Measurements from ENCODE around the gene PLPP4. TPM values are rescaled to one million over a fixed set of nuclear protein-coding genes. Genes with fewer than 3 reads are reported as not detected.

Gene PLPP4
- total RNA-seq, 1 experiment from 2014 or later: not detected

DNA sequence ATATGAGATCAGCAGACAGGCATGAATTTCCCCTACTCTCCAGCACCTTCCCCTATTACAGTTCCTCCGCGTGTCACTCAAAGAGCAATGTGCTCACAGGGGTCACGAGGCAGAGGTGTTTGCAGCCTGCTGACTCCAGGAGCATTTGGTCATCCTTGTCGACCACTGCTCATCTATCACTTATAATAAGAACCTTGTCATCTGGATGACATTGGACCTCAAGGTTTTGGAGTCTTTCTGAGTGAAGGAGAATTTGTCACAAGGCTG is 32.9 kb upstream of the PLPP4 start:
- ChIA-PET CTCF (interaction anchor here (2.0 kb wide), 1 partner anchor 312 kb away, joined by 8 read pairs; no protein-coding TSS in a partner anchor), RAD21 (ENCODE audit: low non-redundant PET in 1 of 2, low total read pairs in 2 of 2, uncharacterized antibody in 2 of 2, unreplicated experiment in 2 of 2) (no interaction called here)
- no peaks in the 10 kb centered on the region for H3K4me1 ChIP-seq (ENCODE audit: control insufficient read depth in 1 of 2, insufficient read depth in 2 of 2, low read length in 2 of 2)

More for the DNA sequence above, 32.9 kb upstream of the PLPP4 start:
- Histone ChIP-seq H4K20me1 (ENCODE audit: insufficient read depth) (no peaks in the 10 kb centered on the region), H3K79me2 (ENCODE audit: insufficient read depth, low read length) (no peaks in the 10 kb centered on the region), H3K36me3 (ENCODE audit: control insufficient read depth in 1 of 2, insufficient read depth in 2 of 2, low read length in 2 of 2) (no peaks in the 10 kb centered on the region), H3K9me3 (ENCODE audit: control insufficient read depth in 1 of 2, insufficient read depth in 1 of 2, low read depth in 1 of 2, low read length in 2 of 2) (no peaks in the 10 kb centered on the region), H3K4me2 (ENCODE audit: low read length) (no peak overlapping the region), H3K27ac (ENCODE audit: low read depth, low read length) (no peak overlapping the region), H2AFZ (ENCODE audit: low read depth, low read length, poor library complexity, severe bottlenecking) (no peak overlapping the region), H3K9me2 (ENCODE audit: insufficient read depth) (no peaks in the 10 kb centered on the region), H3K27me3 (ENCODE audit: insufficient read depth, low read length) (peaks cover 26% of the 10 kb centered on the region), H3K4me3 (replicated peaks in 1 of 2; ENCODE audit: low read depth in 1 of 2, low read length in 2 of 2) (no peak overlapping the region), H3K9ac (ENCODE audit: low read length) (no peak overlapping the region)
- intact Hi-C loops (cut with micrococcal nuclease): loop anchor here (10.0 kb wide), 1 partner anchor 739 kb away; no protein-coding TSS in a partner anchor
- TF ChIP-seq RAD21 (IDR thresholded peaks at IDR 0.05; ENCODE audit: low read depth) (no peak), SP1 (IDR thresholded peaks at IDR 0.05; ENCODE audit: low read depth) (no peak), ELF1 (IDR thresholded peaks at IDR 0.05; ENCODE audit: borderline replicate concordance, low read depth) (no peak), CBX3 (IDR thresholded peaks at IDR 0.05; ENCODE audit: low read depth) (no peak), EGR1 (IDR thresholded peaks at IDR 0.05; ENCODE audit: low read depth) (no peak), FOSL1 (IDR thresholded peaks at IDR 0.05; ENCODE audit: low read depth) (no peak), EZH2phosphoT487 (IDR thresholded peaks at IDR 0.05; ENCODE audit: borderline replicate concordance) (no peak), YY1 (IDR thresholded peaks at IDR 0.05; ENCODE audit: extremely low read depth, insufficient replicate concordance, low read depth, low read length) (no peak), EZH2 (IDR thresholded peaks at IDR 0.05) (no peak), CEBPB (IDR thresholded peaks at IDR 0.05; ENCODE audit: low read depth) (no peak), JUND (IDR thresholded peaks at IDR 0.05) (no peak), ZFX (IDR thresholded peaks at IDR 0.05) (no peak), TCF7L2 (IDR thresholded peaks at IDR 0.05; ENCODE audit: borderline replicate concordance, extremely low read depth, insufficient read depth, insufficient read length) (no peak), ZNF274 (IDR thresholded peaks at IDR 0.05; ENCODE audit: low read depth, low read length) (no peak)
- TF ChIP-seq, protein P1, sequence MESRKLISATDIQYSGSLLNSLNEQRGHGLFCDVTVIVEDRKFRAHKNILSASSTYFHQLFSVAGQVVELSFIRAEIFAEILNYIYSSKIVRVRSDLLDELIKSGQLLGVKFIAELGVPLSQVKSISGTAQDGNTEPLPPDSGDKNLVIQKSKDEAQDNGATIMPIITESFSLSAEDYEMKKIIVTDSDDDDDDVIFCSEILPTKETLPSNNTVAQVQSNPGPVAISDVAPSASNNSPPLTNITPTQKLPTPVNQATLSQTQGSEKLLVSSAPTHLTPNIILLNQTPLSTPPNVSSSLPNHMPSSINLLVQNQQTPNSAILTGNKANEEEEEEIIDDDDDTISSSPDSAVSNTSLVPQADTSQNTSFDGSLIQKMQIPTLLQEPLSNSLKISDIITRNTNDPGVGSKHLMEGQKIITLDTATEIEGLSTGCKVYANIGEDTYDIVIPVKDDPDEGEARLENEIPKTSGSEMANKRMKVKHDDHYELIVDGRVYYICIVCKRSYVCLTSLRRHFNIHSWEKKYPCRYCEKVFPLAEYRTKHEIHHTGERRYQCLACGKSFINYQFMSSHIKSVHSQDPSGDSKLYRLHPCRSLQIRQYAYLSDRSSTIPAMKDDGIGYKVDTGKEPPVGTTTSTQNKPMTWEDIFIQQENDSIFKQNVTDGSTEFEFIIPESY (IDR thresholded peaks at IDR 0.05; ENCODE audit: extremely low read depth, insufficient replicate concordance, low read length): no peak
- TF ChIP-seq, protein P2, sequence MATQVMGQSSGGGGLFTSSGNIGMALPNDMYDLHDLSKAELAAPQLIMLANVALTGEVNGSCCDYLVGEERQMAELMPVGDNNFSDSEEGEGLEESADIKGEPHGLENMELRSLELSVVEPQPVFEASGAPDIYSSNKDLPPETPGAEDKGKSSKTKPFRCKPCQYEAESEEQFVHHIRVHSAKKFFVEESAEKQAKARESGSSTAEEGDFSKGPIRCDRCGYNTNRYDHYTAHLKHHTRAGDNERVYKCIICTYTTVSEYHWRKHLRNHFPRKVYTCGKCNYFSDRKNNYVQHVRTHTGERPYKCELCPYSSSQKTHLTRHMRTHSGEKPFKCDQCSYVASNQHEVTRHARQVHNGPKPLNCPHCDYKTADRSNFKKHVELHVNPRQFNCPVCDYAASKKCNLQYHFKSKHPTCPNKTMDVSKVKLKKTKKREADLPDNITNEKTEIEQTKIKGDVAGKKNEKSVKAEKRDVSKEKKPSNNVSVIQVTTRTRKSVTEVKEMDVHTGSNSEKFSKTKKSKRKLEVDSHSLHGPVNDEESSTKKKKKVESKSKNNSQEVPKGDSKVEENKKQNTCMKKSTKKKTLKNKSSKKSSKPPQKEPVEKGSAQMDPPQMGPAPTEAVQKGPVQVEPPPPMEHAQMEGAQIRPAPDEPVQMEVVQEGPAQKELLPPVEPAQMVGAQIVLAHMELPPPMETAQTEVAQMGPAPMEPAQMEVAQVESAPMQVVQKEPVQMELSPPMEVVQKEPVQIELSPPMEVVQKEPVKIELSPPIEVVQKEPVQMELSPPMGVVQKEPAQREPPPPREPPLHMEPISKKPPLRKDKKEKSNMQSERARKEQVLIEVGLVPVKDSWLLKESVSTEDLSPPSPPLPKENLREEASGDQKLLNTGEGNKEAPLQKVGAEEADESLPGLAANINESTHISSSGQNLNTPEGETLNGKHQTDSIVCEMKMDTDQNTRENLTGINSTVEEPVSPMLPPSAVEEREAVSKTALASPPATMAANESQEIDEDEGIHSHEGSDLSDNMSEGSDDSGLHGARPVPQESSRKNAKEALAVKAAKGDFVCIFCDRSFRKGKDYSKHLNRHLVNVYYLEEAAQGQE (IDR thresholded peaks at IDR 0.05; ENCODE audit: low read depth): no peak
- no TSS peak for BruUV-seq (replicated peaks)
- DNase-seq (ENCODE audit: low read depth, low spot score) (no peak), ATAC-seq (no peak)
- POLR2A ChIA-PET: no interaction called here
